H9 (cell line): ENCODE measurements around the gene CTSE. TPM values are rescaled to one million over a fixed set of nuclear protein-coding genes. Genes with fewer than 3 reads are reported as not detected.

Experiments used
- DNase-seq: peaks from one replicate; pipeline ENCODE4 v3.0.0-alpha.2; 2017
- H2AFZ ChIP-seq: one replicate; pipeline ENCODE4 v1.6.1; 2013; ENCODE audit warnings: mild to moderate bottlenecking, low read length, control low read depth, moderate library complexity
- H2AK5ac ChIP-seq: 2 replicates; pipeline ENCODE4 v1.6.1; 2013; ENCODE audit warnings: low read length, control low read depth, mixed read lengths; ENCODE audit not compliant: insufficient read length
- H2BK120ac ChIP-seq: one replicate; pipeline ENCODE4 v1.6.1; 2013; ENCODE audit warnings: low read depth, mild to moderate bottlenecking, low read length, control low read depth, inconsistent platforms; ENCODE audit not compliant: poor library complexity, severe bottlenecking
- H2BK12ac ChIP-seq: 2 replicates; pipeline ENCODE4 v1.6.1; 2013; ENCODE audit warnings: low read length, control low read depth, mixed read lengths, low read depth; ENCODE audit not compliant: insufficient read length
- H2BK15ac ChIP-seq: 2 replicates; pipeline ENCODE4 v1.6.1; 2013; ENCODE audit warnings: low read depth, low read length, control low read depth
- H2BK20ac ChIP-seq: one replicate; pipeline ENCODE4 v1.6.1; 2013; ENCODE audit warnings: low read depth, mild to moderate bottlenecking, low read length, control low read depth, inconsistent platforms; ENCODE audit not compliant: poor library complexity, severe bottlenecking
- H2BK5ac ChIP-seq: 2 replicates; pipeline ENCODE4 v1.6.1; 2013; ENCODE audit warnings: low read length, control low read depth, mixed read lengths; ENCODE audit not compliant: insufficient read length
- H3K14ac ChIP-seq: 2 replicates; pipeline ENCODE4 v1.6.1; 2013; ENCODE audit warnings: low read length, control low read depth; ENCODE audit not compliant: insufficient read depth
- H3K18ac ChIP-seq: 2 replicates; pipeline ENCODE4 v1.6.1; 2013; ENCODE audit warnings: low read depth, mild to moderate bottlenecking, mixed read lengths, low read length, control low read depth; ENCODE audit not compliant: insufficient read length
- H3K23ac ChIP-seq: 2 replicates; pipeline ENCODE4 v1.6.1; 2013; ENCODE audit warnings: low read length, control low read depth, mixed read lengths, low read depth; ENCODE audit not compliant: insufficient read length
- H3K23me2 ChIP-seq: 2 replicates; pipeline ENCODE4 v1.6.1; 2013; ENCODE audit warnings: low read depth, mild to moderate bottlenecking, mixed read lengths, low read length, control low read depth; ENCODE audit not compliant: insufficient read length, poor library complexity, severe bottlenecking
- H3K27ac ChIP-seq: 2 replicates; pipeline ENCODE4 v1.5.1; 2013; ENCODE audit warnings: low read length, control low read depth, mixed read lengths, low read depth; ENCODE audit not compliant: insufficient read length
- H3K27me3 ChIP-seq: 2 replicates; pipeline ENCODE4 v1.6.1; 2013; ENCODE audit warnings: low read length, control low read depth, inconsistent platforms; ENCODE audit not compliant: insufficient read depth
- H3K4ac ChIP-seq: 2 replicates; pipeline ENCODE4 v1.6.1; 2013; ENCODE audit warnings: low read depth, mild to moderate bottlenecking, control low read depth, inconsistent platforms, low read length, moderate library complexity
- H3K4me1 ChIP-seq: 2 replicates; pipeline ENCODE4 v1.6.1; 2013; ENCODE audit warnings: low read length, control low read depth, inconsistent platforms; ENCODE audit not compliant: insufficient read depth
- H3K4me2 ChIP-seq: 2 replicates; pipeline ENCODE4 v1.6.1; 2013; ENCODE audit warnings: low read length, control low read depth, mixed read lengths; ENCODE audit not compliant: insufficient read length, insufficient read depth
- H3K56ac ChIP-seq: 2 replicates; pipeline ENCODE4 v1.6.1; 2013; ENCODE audit warnings: low read depth, mild to moderate bottlenecking, mixed read lengths, low read length, control low read depth; ENCODE audit not compliant: insufficient read length
- H3K79me1 ChIP-seq: 2 replicates; pipeline ENCODE4 v1.6.1; 2013; ENCODE audit warnings: low read depth, mild to moderate bottlenecking, moderate library complexity, low read length, control low read depth, inconsistent platforms; ENCODE audit not compliant: insufficient read depth, poor library complexity, severe bottlenecking
- H3K79me2 ChIP-seq: 2 replicates; pipeline ENCODE4 v1.6.1; 2013; ENCODE audit warnings: low read length, control low read depth, inconsistent platforms; ENCODE audit not compliant: insufficient read depth
- H3K9ac ChIP-seq: 2 replicates; pipeline ENCODE4 v1.6.1; 2013; ENCODE audit warnings: low read length, control low read depth, mixed read lengths; ENCODE audit not compliant: insufficient read length; ENCODE audit errors: extremely low read depth
- H3K9me3 ChIP-seq: one replicate; pipeline ENCODE4 v1.6.1; 2013; ENCODE audit warnings: low read depth, low read length, inconsistent platforms; ENCODE audit not compliant: control insufficient read depth
- H3T11ph ChIP-seq: one replicate; pipeline ENCODE4 v1.6.1; 2013; ENCODE audit warnings: mild to moderate bottlenecking, low read length, control low read depth, inconsistent platforms
- H4K20me1 ChIP-seq: one replicate; pipeline ENCODE4 v1.6.1; 2013; ENCODE audit not compliant: control insufficient read depth, insufficient read length, insufficient read depth
- H4K5ac ChIP-seq: 2 replicates; pipeline ENCODE4 v1.6.1; 2013; ENCODE audit warnings: low read depth, mild to moderate bottlenecking, mixed read lengths, low read length, control low read depth; ENCODE audit not compliant: insufficient read length
- H4K8ac ChIP-seq: replicated peaks from 2 replicates; pipeline ENCODE4 v1.6.1; 2013; ENCODE audit warnings: low read length, control low read depth, mixed read lengths, low read depth; ENCODE audit not compliant: insufficient read length
- H4K91ac ChIP-seq: 2 replicates; pipeline ENCODE4 v1.6.1; 2013; ENCODE audit warnings: low read depth, mild to moderate bottlenecking, moderate library complexity, mixed read lengths, low read length, control low read depth; ENCODE audit not compliant: insufficient read length
- H3K27ac Mint-ChIP-seq, 3 experiments: 2 replicates in 2 of 3; 3 replicates in 1 of 3; pipeline ENCODE4 v1.8.0; 2020 to 2021; ENCODE audit warnings: mixed read lengths in 3 of 3, mild to moderate bottlenecking in 1 of 3, moderate library complexity in 1 of 3
- H3K27me3 Mint-ChIP-seq: 2 replicates; pipeline ENCODE4 v1.8.0; 2021; ENCODE audit warnings: low read depth, mild to moderate bottlenecking, moderate library complexity, mixed read lengths
- H3K36me3 Mint-ChIP-seq, 3 experiments: 2 replicates in 2 of 3; 3 replicates in 1 of 3; pipeline ENCODE4 v1.8.0; 2020 to 2021; ENCODE audit warnings: low read depth in 3 of 3, mixed read lengths in 3 of 3; ENCODE audit not compliant: insufficient read depth in 1 of 3
- H3K4me1 Mint-ChIP-seq, 2 experiments: 2 replicates each; pipeline ENCODE4 v1.8.0; 2020; ENCODE audit warnings: mixed read lengths in 2 of 2
- H3K4me3 Mint-ChIP-seq, 2 experiments: 2 replicates in 1 of 2; 3 replicates in 1 of 2; pipeline ENCODE4 v1.8.0; 2020 to 2021; ENCODE audit warnings: mild to moderate bottlenecking in 2 of 2, mixed read lengths in 2 of 2, moderate library complexity in 1 of 2
- H3K9me3 Mint-ChIP-seq, 2 experiments: 2 replicates in 1 of 2; 3 replicates in 1 of 2; pipeline ENCODE4 v1.8.0; 2020; ENCODE audit warnings: mild to moderate bottlenecking in 2 of 2, mixed read lengths in 2 of 2, moderate library complexity in 1 of 2
- CTCF ChIP-seq: fragments of 200-600 bp; sonication (generic); conservative IDR thresholded peaks from 3 replicates; pipeline ENCODE4 v1.8.0; 2021; ENCODE audit warnings: antibody characterized with exemption, mild to moderate bottlenecking
- WGBS: extraction: QIAGEN DNeasy Blood & Tissue Kit; methylation state at CpG from one replicate; pipeline ENCODE4 v1.1.7; 2013; ENCODE audit warnings: missing lambda C conversion rate, low lambda C conversion rate, mixed read lengths; ENCODE audit not compliant: insufficient read length; ENCODE audit errors: extremely low coverage; 5-methylcytosine and 5-hydroxymethylcytosine counted together
- total RNA-seq: library from RNA; stranded (reverse); gene quantifications from 2 replicates; pipeline ENCODE4 v1.2.1, GENCODE V29; 2021

Gene CTSE
- total RNA-seq, 1 experiment from 2014 or later: not detected

GRCh38 chr1:205976036-205976435, 47.7 kb downstream of the CTSE start:
- no peak overlapping the region; a peak in 1 of 7 replicates for H3K27ac Mint-ChIP-seq
- no peak overlapping the region for H3K4me2 ChIP-seq
- no peak overlapping the region for H3K56ac ChIP-seq
- no peak overlapping the region for H3K4ac ChIP-seq
- no peak for TF ChIP-seq CTCF
- H3K23ac ChIP-seq: no peak overlapping the region
- H2BK5ac ChIP-seq: no peak overlapping the region
- no peak overlapping the region for H2BK12ac ChIP-seq
- no peak overlapping the region for H2BK15ac ChIP-seq
- H3K18ac ChIP-seq: no peak overlapping the region
- no CpG with 5 or more reads among the region's 4 CpGs for WGBS
- H3K4me1 Mint-ChIP-seq: peaks cover 0 to 8% of the 10 kb centered on the region in 2 experiments; a peak in 2 of 4 replicates
- no peaks in the 10 kb centered on the region for H3K27me3 Mint-ChIP-seq
- no peaks in the 10 kb centered on the region for H3K9me3 ChIP-seq
- H3K14ac ChIP-seq: no peak overlapping the region
- no peaks in the 10 kb centered on the region for H3K23me2 ChIP-seq
- H3K79me1 ChIP-seq: no peaks in the 10 kb centered on the region
- H3T11ph ChIP-seq: no peak overlapping the region
- no peak overlapping the region for H3K27ac ChIP-seq
- DNase-seq: no peak
- no peak overlapping the region for H4K91ac ChIP-seq
- no peak overlapping the region for H2BK120ac ChIP-seq
- H2AFZ ChIP-seq: no peak overlapping the region
- H4K8ac ChIP-seq: no peak overlapping the region
- H3K9me3 Mint-ChIP-seq: peaks cover 4 to 16% of the 10 kb centered on the region in 2 experiments; a peak in 3 of 5 replicates
- no peaks in the 10 kb centered on the region for H3K79me2 ChIP-seq
- H3K36me3 Mint-ChIP-seq: peaks cover 0 to 1% (median 0%) of the 10 kb centered on the region in 3 experiments; a peak in 3 of 7 replicates
- H2BK20ac ChIP-seq: no peak overlapping the region
- no peaks in the 10 kb centered on the region for H3K27me3 ChIP-seq
- no peak overlapping the region for H2AK5ac ChIP-seq
- peaks cover 3% of the 10 kb centered on the region for H4K20me1 ChIP-seq
- no peak overlapping the region for H4K5ac ChIP-seq
- no peak overlapping the region for H3K4me3 Mint-ChIP-seq
- no peaks in the 10 kb centered on the region for H3K4me1 ChIP-seq
- no peak overlapping the region for H3K9ac ChIP-seq
